ENCODE results near the gene OR6M1.

DNA sequence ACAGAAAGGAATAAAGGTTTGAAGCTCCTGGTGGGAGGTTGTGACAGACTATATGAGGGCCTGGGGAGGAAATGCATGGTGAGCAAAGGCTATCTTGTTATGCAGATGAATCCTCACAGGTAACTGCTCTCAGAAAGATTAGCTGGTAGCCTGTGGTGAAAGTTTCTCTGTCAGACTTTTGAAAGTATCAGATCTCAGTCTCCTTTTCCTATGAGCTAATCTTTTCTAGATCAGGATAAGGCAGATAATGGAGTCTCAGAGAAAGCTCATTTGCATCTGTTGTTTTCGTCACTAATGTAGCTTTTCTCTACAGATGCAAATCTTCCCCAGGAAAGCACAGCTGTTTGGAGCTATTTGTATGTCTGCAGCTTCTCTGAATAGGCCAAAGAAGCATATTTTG lies 30.9 kb downstream of the OR6M1 start:
- TF ChIP-seq, protein P1, sequence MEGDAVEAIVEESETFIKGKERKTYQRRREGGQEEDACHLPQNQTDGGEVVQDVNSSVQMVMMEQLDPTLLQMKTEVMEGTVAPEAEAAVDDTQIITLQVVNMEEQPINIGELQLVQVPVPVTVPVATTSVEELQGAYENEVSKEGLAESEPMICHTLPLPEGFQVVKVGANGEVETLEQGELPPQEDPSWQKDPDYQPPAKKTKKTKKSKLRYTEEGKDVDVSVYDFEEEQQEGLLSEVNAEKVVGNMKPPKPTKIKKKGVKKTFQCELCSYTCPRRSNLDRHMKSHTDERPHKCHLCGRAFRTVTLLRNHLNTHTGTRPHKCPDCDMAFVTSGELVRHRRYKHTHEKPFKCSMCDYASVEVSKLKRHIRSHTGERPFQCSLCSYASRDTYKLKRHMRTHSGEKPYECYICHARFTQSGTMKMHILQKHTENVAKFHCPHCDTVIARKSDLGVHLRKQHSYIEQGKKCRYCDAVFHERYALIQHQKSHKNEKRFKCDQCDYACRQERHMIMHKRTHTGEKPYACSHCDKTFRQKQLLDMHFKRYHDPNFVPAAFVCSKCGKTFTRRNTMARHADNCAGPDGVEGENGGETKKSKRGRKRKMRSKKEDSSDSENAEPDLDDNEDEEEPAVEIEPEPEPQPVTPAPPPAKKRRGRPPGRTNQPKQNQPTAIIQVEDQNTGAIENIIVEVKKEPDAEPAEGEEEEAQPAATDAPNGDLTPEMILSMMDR (conservative IDR thresholded peaks at IDR 0.05; ENCODE audit: low read depth, low read length): no peak
- TF ChIP-seq POLR2A (IDR thresholded peaks at IDR 0.05; ENCODE audit: low read depth, low read length): no peak
- no peak for TF ChIP-seq CEBPB (IDR thresholded peaks at IDR 0.05; ENCODE audit: low read depth, low read length)
- no peak for TF ChIP-seq MXI1 (IDR thresholded peaks at IDR 0.05; ENCODE audit: borderline replicate concordance, low read depth, low read length)
